Endothelial cell of umbilical vein (primary cell): ENCODE measurements around the gene NFX1.

Experiments
- CTCF ChIP-seq, 2 donors: IDR thresholded peaks; 1 replicate in 1 of 2; 2 replicates in 1 of 2; pipeline ENCODE4 v1.5.1; 2011; ENCODE audit warnings: low read length in 2 of 2, mild to moderate bottlenecking in 2 of 2, moderate library complexity in 2 of 2, control low read depth in 1 of 2, inconsistent platforms in 1 of 2, low read depth in 1 of 2; ENCODE audit not compliant: insufficient read depth in 1 of 2; ENCODE audit errors: extremely low read depth in 1 of 2
- EZH2 ChIP-seq: IDR thresholded peaks from 2 replicates; pipeline ENCODE4 v1.6.1; 2012; ENCODE audit warnings: borderline replicate concordance, low read depth, mild to moderate bottlenecking, moderate library complexity, low read length, inconsistent platforms; ENCODE audit not compliant: severe bottlenecking
- GATA2 ChIP-seq: IDR thresholded peaks from 2 replicates; pipeline ENCODE4 v1.7.0; 2011; ENCODE audit warnings: low read depth, mild to moderate bottlenecking, moderate library complexity, mixed read lengths, low read length; ENCODE audit not compliant: insufficient read length, insufficient read depth
- JUN ChIP-seq: IDR thresholded peaks from 2 replicates; pipeline ENCODE4 v1.6.1; 2011; ENCODE audit warnings: borderline replicate concordance, low read depth; ENCODE audit not compliant: insufficient read length, insufficient read depth
- MAX ChIP-seq: IDR thresholded peaks from 2 replicates; pipeline ENCODE4 v1.6.1; 2011; ENCODE audit not compliant: insufficient read depth, insufficient read length
- POLR2A ChIP-seq: IDR thresholded peaks from 2 replicates; pipeline ENCODE4 v1.6.1; 2012; ENCODE audit warnings: low read depth, mild to moderate bottlenecking, control low read depth, low read length
- POLR2AphosphoS5 ChIP-seq: IDR thresholded peaks from 2 replicates; pipeline ENCODE4 v1.6.1; 2012; ENCODE audit warnings: low read depth, mild to moderate bottlenecking, control low read depth, low read length, moderate library complexity; ENCODE audit not compliant: insufficient read depth

GRCh38 chr9:33331377-33331891 is 41.1 kb downstream of the NFX1 start:
- no peak for TF ChIP-seq CTCF (IDR thresholded peaks at IDR 0.05; ENCODE audit: extremely low read depth in 1 of 2, insufficient read depth in 1 of 2, low read depth in 1 of 2, low read length in 2 of 2)
- TF ChIP-seq POLR2AphosphoS5, result no peak
- no peak for TF ChIP-seq POLR2A
- no peak for TF ChIP-seq MAX
- TF ChIP-seq JUN, result no peak
- no peak for TF ChIP-seq GATA2
- TF ChIP-seq EZH2, result no peak
